ENCODE data around the gene NT5DC2.
"Not testable (repeated sequence)": the region's sequence is repeated elsewhere in the genome, so short reads cannot be mapped to it uniquely, and the experiment has no call there.

The NT5DC2 gene

DNA sequence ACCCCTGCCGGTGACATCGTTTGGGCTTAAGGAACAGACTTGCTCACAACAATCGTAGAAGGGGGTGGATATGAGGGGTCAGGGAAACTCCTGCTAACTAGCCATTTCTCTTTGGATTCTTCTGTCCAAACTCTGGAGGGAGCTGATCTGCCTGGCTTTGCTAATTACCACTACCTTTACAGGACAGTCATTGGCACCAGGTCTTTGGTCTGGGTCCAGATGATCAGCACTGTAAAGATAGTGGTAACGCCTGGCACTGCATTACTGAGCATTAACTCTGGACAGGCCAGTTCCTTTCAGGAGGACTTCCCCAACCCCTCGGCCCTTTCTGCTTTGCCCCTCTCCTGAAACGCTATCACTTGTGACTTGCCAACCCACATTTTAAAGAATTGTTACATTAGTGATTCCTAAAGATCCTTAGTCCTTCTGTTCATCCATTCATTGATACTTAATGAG lies 3.5 kb upstream of the NT5DC2 start:
- DNase-seq (ENCODE audit: low read depth in 2 of 2) = no peak

GRCh38 chr3:52536369-52537164 lies 2.9 kb upstream of the NT5DC2 start, which contains the start of gene UQCC5:
UQCC5 (plus strand) TSS chr3:52536605; CDS start chr3:52536756, 151 bp downstream.
- peak; percentile 90 to 93 for DNase-seq (ENCODE audit: low read depth in 2 of 2)

GRCh38 chr3:52536112-52536368 lies 2.4 kb upstream of the NT5DC2 start:
- DNase-seq (ENCODE audit: low read depth in 2 of 2) = no peak

GRCh38 chr3:52535411-52536111 lies 1.9 kb upstream of the NT5DC2 start:
- DNase-seq (ENCODE audit: low read depth in 2 of 2) = no peak

GRCh38 chr3:52534281-52535183 lies 875 bp upstream of the NT5DC2 start:
- no peak for DNase-seq (ENCODE audit: low read depth in 2 of 2)

GRCh38 chr3:52532838-52533622 lies 627 bp downstream of the NT5DC2 start:
- no peak for DNase-seq (ENCODE audit: low read depth in 2 of 2)

- DNase-seq (ENCODE audit: low read depth in 2 of 2) = no peak
Observed at GRCh38 chr3:52532517-52532837, 1.2 kb downstream of the NT5DC2 start.

GRCh38 chr3:52531860-52532516 lies 1.7 kb downstream of the NT5DC2 start:
- DNase-seq (ENCODE audit: low read depth in 2 of 2) = no peak

DNA sequence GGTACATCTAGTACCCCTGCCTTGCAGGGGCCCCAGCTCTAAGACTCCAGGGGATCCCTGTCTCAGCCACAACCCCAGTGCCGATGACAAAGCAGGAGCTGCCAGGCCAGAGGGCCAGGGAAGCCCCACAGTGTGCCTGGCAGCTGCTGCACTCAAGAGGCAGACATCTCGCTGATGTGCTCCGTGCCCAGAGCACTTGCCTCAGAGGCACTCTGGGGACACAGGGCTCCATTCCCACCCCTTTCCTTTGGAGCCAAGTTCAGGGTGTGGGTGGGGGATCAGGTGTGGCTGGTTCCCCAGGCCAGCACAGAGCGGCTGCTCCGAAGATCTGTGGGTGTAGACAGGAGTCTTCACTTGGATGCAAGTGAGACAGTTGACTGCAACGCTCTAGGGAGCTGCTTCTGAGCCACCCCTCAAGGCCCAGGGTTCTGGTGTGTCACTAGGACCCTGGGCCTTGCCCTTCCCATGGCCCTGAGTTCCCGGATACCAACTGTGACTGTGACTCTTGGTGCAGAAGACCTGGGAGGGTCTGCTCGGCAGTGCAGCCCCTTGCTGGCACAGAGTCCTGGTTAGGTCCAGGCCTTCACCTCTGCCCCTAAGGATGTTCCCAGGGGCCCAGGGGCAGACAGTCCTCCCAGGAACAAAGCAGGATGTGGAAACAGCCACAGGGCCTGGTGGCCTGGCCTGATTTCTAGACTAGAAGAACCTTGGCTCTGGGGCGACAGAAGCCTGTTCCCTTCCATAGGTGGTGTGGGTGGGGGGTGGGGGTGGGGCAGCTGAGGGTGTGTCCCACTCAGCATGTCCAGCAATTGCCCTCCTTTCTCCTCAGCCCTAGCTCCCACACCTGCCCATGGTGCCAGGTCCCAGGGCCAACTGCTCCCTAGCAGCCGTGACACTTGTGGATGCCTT lies 2.5 kb downstream of the NT5DC2 start:
- no peak for DNase-seq (ENCODE audit: low read depth in 2 of 2)

- no peak for DNase-seq (ENCODE audit: low read depth in 2 of 2)
Observed at GRCh38 chr3:52529376-52530333, 4.0 kb downstream of the NT5DC2 start.

DNA sequence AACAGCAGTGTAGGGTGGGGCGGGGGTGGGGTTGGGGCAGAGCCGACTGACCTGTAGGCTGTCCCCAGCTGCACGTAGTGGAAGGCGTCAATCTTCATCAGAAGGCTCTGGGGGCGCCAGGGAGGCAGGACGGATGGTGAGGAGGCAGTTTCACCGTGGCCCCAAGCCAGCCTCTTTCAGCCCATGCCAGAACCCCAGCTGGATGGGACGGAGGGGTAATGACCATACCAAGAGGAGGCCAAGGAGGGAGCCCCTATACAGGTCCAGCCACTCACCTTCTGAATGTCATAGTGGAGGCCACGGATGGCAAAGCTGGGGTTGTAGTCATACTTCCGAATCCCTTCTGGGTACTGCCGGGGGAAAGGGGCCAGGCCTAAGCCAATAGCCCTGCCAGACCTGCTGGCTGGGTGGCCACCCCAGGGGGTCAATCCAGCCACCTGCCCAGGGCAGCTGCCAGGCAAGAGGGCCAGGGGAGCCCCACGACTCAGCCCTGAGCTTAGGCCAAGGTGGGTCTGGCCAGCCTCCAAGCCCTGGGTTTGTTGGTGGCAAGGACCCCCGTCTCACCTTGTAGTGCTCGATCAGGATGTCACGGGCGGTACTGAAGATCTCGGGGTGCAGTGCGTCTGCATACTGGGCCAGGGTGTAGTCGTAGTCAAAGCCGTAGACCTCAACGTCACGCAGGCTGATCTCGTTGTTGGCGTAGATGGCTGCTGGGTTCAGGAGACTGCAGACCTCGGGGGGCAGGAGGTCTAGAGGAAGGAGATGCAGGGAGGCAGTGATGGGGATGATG lies 4.9 kb downstream of the NT5DC2 start:
- no peak for DNase-seq (ENCODE audit: low read depth in 2 of 2)

DNA sequence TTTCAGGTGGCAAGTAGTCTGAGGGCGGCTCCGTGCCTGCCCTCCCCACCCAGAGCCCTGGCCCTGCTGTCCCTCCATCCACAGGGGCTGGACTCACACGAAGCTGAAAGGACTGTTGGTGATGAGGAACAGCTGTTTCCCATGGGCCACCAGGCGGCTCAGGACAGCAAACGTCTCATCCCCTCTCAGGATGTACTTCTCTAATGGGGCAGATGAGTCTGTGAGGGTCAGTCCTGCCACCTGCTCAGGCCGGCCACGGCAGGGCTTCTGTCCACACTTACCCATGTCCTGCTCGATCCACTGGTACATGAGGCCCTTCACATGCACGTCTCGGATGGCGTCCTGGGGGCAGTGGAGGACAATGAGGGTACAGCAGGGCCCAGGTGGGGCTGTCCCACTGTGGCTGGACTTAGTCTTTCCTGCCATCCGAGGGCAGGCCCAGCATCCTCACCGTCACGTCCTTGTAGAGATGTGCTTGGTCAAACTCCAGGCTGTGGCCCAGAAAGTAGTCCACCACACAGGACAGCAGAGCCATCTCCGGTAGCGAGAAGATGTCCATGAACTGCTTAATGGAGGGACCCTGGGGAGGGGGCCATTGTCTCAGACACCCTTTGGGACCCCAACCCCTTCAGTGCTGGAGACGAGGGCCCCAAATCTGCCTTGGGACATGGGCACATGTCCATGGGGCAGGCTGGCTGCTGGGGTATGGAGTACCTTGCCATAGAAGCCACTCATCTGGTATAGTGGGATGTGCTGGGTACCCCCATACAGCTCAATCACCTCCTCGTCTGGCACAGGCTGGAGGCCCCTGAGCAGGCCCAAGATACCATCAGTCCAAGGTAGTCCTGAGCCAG lies 5.7 kb downstream of the NT5DC2 start:
- DNase-seq (ENCODE audit: low read depth in 2 of 2) = no peak

DNA sequence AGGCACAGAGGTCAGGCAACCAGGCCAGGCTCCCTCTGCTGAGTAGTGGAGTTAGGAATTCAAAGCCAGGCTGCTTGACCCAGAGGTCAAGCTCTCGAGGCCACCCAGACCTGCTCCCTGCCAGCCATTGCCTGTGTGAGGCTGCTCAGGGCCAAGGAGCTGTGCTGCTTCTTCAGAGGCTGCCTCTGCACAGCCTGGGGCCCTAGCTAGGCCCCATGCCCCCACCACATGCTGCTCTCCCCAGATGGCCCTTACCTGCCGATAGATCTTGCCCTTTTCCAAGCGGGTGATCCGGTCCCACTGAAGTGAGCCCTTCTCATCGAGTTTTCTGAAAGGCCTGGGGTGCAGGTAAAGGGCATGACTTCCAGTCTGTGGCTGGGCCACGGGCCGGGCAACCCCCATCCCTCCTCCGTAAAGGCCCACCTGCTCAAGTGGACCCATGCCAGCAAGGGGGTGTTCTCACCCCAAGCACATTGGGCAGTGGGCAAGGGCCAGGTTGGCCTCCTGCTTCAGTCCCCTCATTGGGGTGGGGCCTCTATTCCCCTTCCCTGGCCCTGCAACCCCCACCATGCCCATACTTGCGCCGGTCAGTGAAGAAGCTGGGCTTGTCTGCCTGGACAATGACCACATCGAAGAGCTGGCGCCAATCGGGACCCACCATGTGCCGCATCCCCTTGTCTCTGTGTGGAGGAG lies 6.5 kb downstream of the NT5DC2 start:
- no peak for DNase-seq (ENCODE audit: low read depth in 2 of 2)

GRCh38 chr3:52526671-52527038 lies 7.0 kb downstream of the NT5DC2 start:
- not testable (repeated sequence) for DNase-seq (ENCODE audit: low read depth in 2 of 2)

DNA sequence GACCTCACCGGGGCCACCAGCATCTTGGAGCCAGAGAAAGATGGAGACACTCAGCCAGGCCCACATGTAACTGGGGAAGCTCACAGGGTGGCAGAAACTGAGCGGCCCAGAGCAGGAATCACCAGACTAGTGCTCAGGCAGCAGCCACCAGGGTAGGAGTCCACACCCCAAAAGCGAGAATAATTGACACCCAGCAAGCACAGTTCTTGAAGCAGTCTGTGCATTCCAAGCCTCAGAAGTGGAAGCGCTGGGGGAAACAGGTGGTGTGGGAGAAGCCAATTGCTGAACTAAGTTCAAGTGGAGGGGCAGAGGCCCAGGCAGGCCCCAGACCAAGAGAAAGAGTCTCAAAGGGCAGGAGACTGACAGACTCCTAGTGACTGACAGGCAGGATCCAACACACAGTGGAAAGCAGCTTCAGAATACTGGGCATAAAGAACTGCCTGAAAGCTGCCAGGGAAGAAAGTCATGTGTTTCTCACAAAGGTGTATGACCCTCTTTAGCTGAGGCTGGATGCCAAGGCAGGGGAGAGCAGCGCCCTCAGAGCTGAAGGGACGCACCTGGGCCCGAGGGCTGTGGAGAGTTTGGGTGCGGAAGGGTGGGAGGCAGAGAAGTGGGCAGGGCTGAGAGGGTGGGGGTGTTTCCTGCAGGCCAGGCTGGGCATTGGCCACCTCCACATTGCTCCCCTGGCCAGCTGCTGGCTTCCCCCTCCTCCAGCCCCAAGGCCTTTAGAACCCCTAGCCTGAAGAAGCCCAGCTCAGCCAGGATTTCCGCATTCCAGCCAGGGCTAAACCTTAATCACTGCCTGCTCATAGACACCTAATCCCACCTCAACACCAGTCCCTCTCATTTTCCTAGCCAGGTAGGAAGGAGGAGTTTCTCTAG lies 7.7 kb downstream of the NT5DC2 start:
- no peak for DNase-seq (ENCODE audit: low read depth in 2 of 2)

All from stimulated activated CD4-positive, alpha-beta T cell treated with anti-CD3 and anti-CD28 coated beads, Interleukin-1b, Interleukin-23, amount 100 ng/mL, for 1 hour (primary cell).